Activated CD4-positive, CD25-positive, alpha-beta regulatory T cell treated with anti-CD3 and anti-CD28 coated beads, Interleukin-2, amount 50 U/mL, for 16 hours (primary cell): Measurements from ENCODE around the gene PSME2.

Experiments
- DNase-seq: peaks from one replicate; pipeline ENCODE4 v3.0.0-alpha.2; 2020; ENCODE audit warnings: low read depth, low spot score

PSME2 gene

DNA sequence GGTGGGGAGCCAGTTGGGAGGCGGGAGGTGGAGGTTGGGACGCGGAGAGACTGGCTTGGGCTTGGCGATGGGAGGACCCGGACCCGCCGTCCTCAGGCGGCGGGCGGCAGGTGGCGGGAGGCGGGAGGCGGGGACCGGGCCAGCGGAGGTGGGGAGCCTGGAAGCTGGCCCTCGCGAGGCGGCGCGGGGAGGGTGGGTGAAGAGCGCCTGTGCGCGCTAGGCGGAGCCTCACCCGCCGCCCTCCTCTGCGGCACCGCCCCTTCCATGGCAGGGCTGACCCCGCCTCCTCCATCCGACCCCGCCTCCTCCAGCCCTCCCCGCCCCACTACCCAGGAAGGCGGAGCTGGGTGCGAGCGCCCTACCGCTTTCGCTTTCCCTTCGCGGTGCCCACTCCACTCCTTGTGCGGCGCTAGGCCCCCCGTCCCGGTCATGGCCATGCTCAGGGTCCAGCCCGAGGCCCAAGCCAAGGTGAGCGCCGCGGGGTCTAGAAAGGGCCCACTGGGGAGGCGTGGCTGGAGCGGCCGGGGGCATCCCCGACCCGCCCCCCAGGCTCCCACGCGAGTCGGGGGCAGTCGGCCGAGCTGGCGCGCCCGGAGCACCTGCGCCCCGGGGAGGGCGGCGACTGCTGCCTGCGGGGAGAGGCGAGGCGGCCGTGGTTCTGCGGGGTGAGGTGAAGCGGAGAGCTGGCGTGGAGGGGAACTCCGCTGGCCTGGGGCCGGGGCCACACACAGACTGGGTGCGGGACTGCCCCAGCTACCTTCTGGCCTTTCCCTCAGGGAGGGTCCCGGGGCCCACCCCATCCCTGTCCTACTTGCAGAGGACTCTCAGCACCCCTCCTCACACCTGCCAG, 10.4 kb downstream of the PSME2 start, which contains the start of gene PSME1:
PSME1 (plus strand) TSS at position 361 of the 850 bp plus-strand sequence; CDS start at position 430, 69 bp downstream.
- DNase-seq: peak; percentile 79

- no peak for DNase-seq
Observed at GRCh38 chr14:24135584-24135833, 10.9 kb downstream of the PSME2 start.

DNA sequence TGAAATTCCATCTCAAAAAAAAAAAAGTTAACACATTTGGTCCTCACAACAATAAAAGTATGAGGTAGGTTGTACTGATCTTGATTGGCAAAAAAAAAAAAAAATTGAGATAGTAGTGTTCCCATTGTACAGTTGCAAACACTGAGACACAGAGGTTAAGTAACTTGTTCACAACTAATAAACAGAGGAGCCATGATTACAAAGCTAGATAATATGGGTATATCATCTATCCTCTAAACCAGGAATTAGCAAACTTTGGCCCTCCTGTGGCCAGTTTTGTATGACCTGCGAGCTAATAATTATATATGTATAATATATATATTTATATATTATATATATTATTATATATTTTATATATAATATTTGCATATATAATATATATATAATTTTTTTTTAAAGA, 12.7 kb downstream of the PSME2 start:
- no peak for DNase-seq

DNA sequence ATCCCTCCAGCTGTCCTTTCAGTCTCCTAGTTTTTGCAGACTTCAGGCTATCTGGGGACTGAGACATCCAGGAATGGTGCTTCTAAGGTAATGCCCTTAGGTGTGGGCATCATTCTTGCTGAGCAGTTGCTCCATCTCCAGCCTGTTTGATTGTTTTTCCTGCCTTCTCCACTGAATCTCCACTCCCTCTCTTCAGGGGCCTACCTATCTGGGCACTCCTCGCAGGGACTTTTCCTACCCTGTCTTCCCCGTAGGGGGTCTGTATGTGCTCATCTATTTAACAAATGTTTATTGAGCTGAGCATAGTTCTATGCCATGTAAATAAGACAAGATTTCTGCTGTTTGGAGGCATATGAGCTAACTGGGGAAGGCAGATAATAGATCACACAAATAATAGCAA, 13.4 kb downstream of the PSME2 start:
- DNase-seq: no peak

- DNase-seq: no peak
Observed at GRCh38 chr14:24132061-24132685, 14.2 kb downstream of the PSME2 start.

- no peak for DNase-seq
Observed at GRCh38 chr14:24131549-24131966, 14.9 kb downstream of the PSME2 start.

GRCh38 chr14:24130717-24131548, 15.5 kb downstream of the PSME2 start:
- DNase-seq: no peak

GRCh38 chr14:24130380-24130716, 16.1 kb downstream of the PSME2 start, which contains the start of gene FITM1:
FITM1 (plus strand) TSS chr14:24130659; CDS start chr14:24131564, 905 bp downstream.
- DNase-seq: no peak

DNA sequence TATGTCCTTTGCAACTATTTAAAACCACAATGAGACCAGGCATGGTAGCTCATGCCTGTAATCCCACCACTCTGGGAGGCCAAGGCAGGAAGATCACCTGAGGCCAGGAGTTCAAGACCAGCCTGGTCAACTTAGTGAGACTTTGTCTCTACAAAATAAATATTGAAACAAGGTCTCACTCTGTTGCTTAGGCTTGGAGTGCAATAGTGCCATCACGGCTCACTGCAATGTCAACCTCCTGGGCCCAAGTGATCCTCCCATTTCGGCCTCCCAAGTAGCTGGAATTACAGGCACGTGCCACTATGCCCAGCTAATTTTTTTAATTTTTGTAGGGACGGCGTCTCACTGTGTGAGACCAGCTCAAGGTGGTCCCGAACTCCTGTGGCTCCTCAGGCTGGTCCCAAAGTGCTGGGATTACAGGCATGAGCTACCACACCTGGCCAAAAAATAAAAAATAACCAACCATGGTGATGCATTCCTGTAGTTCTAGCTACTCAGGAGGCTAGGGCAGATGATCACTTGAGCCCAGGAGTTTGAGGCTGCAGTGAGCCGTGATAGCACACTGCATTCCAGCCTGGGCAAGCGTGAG, 16.9 kb downstream of the PSME2 start:
- DNase-seq: no peak

DNA sequence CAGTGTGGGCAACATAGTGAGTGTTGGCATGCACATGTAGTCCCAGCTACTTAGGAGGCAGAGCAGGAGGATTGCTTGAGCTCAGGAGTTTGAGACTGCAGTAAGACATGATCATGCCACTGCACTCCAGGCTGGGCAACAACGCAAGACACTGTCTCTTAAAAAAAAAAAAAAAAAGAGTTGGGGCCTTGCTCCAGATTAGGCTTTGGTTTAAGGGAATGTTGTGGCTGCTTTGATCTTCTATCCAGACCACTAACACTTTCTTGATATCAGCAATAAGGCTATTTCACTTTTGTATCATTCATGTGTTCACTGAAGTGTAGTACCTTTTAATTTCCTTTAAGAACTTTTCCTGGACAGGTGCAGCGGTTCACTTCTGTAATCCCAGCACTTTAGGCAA, 18.7 kb downstream of the PSME2 start:
- DNase-seq: no peak

DNA sequence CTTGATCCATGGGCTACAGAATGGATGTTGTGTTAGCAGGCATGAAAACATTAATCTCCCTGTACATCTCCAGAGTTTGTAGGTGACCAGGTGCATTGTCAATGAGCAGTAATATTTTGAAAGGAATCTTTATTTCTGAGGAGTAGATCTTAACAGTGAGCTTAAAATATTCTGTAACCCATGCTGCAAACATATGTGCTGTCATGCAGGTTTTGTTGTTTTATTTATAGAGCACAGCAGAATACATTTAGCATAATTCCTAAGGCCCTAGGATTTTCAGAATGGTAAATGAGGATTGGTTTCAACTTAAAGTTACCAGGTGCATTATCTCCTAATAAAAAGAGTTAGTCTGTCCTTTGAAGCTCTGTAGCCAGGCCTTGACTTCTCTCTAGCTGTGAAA, 19.5 kb downstream of the PSME2 start:
- DNase-seq: no peak

DNA sequence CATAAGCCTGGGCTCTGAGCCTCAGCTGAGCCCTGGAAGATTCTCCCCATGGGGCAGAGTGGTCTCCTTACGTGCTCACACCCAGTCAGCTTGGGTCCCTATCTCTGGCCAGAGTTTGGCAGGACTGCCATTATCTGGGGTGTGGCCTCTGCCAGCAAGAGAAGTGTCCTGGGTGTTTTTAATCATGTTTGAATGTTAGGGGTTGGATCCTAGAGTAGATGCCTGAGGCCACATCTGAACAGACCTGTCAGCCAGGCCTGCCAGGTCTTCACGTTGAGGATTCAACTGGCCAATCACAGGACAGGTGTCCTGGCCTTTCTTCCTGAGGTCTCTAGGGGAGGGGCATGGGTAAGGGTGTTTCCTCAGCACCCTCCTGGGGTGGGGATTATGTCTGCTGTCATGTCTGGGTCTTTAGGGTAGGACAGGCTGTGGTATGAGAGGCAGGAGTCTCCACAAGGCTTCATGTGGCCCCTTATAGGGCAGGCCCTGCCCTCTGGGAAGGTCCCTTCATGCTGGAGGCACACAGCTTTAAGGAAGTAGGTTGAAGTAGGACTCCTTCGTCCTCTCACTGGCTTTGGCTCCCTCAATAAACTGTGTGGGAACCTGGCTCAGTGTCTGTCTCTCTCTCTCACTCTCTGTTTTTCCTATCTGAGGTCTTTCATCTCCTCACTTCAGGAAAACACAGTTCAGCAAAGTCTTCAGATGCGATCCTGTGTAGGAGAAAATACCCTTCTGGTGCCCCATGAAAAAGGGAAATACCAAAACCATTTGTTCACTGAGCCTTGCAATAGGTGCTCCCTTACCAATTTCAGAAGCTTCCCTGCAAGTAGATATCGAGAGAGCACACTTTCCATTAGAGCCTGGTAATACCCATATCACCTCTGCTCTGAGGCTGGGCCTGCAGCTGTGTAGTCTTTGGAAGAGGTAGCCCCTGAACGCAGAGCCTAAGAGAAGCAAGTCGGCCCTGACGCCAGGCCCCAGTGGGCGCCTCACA, 22.7 kb downstream of the PSME2 start:
- DNase-seq: no peak

GRCh38 chr14:24122898-24123297, 23.5 kb downstream of the PSME2 start:
- DNase-seq: no peak

DNA sequence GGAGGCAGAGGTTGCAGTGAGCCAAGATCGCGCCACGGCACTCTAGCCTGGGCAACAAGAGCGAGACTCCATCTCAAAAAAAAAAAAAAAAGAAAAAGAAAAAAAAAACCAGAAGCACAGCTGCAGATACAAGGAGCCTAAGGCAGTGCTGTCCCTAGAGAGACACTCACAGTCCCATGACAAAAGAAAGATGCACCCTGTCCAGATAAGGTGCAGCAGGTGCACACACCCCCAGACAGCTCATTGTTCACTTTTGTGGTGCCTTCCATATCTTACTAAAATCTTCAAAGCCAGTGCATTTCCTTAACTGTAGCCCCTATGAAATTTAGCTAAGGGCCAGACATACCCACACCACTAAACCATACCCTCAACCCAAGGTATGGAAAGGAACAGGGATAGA, 24.0 kb downstream of the PSME2 start:
- DNase-seq: no peak

DNA sequence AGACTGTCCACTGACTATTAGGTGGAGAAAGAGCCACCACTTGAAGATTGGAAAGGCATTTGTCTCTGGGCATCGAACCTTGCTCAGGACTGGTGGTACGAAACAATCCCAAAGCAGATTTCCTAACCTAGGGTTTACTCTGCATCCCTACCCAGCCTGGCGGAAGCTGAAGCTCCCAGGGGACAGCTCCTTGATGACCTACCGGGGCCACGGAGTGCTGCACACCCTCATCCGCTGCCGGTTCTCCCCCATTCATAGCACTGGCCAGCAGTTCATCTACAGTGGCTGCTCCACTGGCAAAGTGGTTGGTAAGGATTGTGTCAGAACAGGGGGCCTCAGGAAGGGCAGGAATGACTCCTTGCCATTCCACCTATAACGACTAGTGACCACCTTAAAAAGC, 25.2 kb downstream of the PSME2 start:
- no peak for DNase-seq

DNA sequence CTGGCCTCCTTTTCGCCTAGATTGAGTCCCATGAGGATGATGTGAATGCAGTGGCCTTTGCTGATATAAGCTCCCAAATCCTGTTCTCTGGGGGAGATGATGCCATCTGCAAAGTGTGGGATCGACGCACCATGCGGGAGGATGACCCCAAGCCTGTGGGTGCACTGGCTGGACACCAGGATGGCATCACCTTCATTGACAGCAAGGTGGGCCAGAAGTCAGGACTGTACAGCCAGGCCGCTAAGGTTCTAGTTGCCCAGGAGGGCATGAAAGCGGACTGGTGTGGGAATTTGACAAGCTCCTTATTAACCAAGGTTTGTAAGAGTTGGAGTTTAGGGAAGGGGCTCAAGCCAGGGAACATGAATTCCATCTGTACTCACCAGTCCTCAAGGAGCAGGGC, 26.7 kb downstream of the PSME2 start:
- no peak for DNase-seq

- DNase-seq: no peak
Observed at GRCh38 chr14:24117179-24117578, 29.2 kb downstream of the PSME2 start.

- no peak for DNase-seq
Observed at GRCh38 chr14:24116128-24116814, 30.1 kb downstream of the PSME2 start.

DNA sequence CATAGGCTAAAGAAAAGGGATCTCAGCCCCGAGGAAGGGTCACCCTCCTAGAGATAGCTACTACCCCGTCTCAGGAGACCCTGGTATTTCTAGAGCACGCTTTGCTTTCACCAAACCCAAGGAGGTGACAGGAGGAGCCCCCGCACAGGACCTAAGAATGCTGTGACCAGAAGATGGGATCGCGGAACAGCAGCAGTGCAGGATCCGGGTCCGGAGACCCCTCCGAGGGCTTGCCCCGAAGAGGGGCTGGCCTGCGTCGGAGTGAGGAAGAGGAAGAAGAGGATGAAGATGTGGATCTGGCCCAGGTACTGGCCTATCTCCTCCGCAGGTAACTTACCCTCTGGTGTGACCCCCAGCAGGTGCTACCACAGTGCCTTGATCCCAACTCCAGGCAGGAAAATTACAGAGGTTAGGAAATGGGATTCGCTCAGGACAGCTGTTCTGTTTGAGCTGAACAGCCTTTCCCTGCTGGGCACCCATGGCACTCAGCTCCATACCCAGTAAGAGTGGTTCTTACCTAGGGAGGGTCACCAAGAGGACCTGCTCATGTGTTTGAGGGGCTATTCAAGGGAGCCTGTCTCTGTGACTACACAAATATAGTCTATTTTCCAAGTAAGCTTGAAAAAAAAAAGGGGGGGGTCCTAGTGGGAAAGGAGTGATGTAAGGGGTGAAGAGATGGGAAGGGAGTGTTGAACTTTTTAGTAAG, 30.8 kb downstream of the PSME2 start:
- no peak for DNase-seq
